H7 (cell line): Measurements from ENCODE around the gene IRF6. TPM values are rescaled to one million over a fixed set of nuclear protein-coding genes. Genes with fewer than 3 reads are reported as not detected.

Experiments used
- DNase-seq: peaks from one replicate; pipeline ENCODE4 v3.0.0; 2012
- H3K27me3 ChIP-seq: 2 replicates; pipeline ENCODE4 v1.6.0; 2011; ENCODE audit warnings: mild to moderate bottlenecking, low read length; ENCODE audit not compliant: control insufficient read depth, insufficient read depth
- H3K36me3 ChIP-seq: replicated peaks from 2 replicates; pipeline ENCODE4 v1.5.1; 2011; ENCODE audit warnings: low read length; ENCODE audit not compliant: control insufficient read depth, insufficient read depth
- H3K4me3 ChIP-seq: 2 replicates; pipeline ENCODE4 v1.5.1; 2011; ENCODE audit warnings: low read depth, mild to moderate bottlenecking, control low read depth, low read length, moderate library complexity; ENCODE audit not compliant: insufficient read depth
- total RNA-seq: library from RNA; depleted of rRNA; stranded (reverse); fragments of >200 nt; shearing (Covaris generic); gene quantifications from 2 replicates; pipeline ENCODE4 v1.2.3, GENCODE V29; 2014

Gene IRF6
- total RNA-seq, 1 experiment from 2014 or later: 2.3 TPM

- peaks cover 14% of the 10 kb centered on the region; the same call in 1 of the 2 replicates for H3K27me3 ChIP-seq
These were observed 16.7 kb downstream of the IRF6 start for GRCh38 chr1:209789245-209789644.

GRCh38 chr1:209787551-209787950 is 18.4 kb downstream of the IRF6 start:
- no peak for DNase-seq
- H3K36me3 ChIP-seq: peaks cover 8% of the 10 kb centered on the region
- no peak overlapping the region for H3K4me3 ChIP-seq
- H3K27me3 ChIP-seq: peaks cover 10% of the 10 kb centered on the region; the same call in 1 of the 2 replicates

More at GRCh38 chr1:209789245-209789644, 16.7 kb downstream of the IRF6 start:
- no peak overlapping the region for H3K4me3 ChIP-seq
- no peak for DNase-seq
- H3K36me3 ChIP-seq: peaks cover 8% of the 10 kb centered on the region

GRCh38 chr1:209786146-209786545 is 19.8 kb downstream of the IRF6 start:
- no peak overlapping the region for H3K4me3 ChIP-seq
- no peak for DNase-seq
- peaks cover 7% of the 10 kb centered on the region; the same call in 1 of the 2 replicates for H3K27me3 ChIP-seq
- H3K36me3 ChIP-seq: peaks cover 7% of the 10 kb centered on the region

GRCh38 chr1:209785592-209785991 is 20.4 kb downstream of the IRF6 start:
- DNase-seq: no peak
- Histone ChIP-seq H3K36me3 (peaks cover 6% of the 10 kb centered on the region), H3K4me3 (no peak overlapping the region), H3K27me3 (peaks cover 7% of the 10 kb centered on the region; the same call in 1 of the 2 replicates)

GRCh38 chr1:209784265-209785169 is 21.4 kb downstream of the IRF6 start, which contains the start of gene C1orf74:
Gene C1orf74, minus strand, starts transcription at chr1:209784559. Its CDS starts 925 bp downstream, at chr1:209783634.
- H3K4me3 ChIP-seq: peak within 1 kb of the TSS; percentile 58
- peaks cover 7% of the 10 kb centered on the region; the same call in 1 of the 2 replicates for H3K27me3 ChIP-seq
- H3K36me3 ChIP-seq: peaks cover 4% of the 10 kb centered on the region
- DNase-seq: peak; percentile 98

GRCh38 chr1:209783386-209783785 is 22.6 kb downstream of the IRF6 start:
- Histone ChIP-seq H3K4me3 (no peak overlapping the region), H3K36me3 (no peaks in the 10 kb centered on the region; the same call in 1 of the 2 replicates), H3K27me3 (peaks cover 6% of the 10 kb centered on the region; the same call in 1 of the 2 replicates)
- DNase-seq: no peak

GRCh38 chr1:209780268-209780667 is 25.7 kb downstream of the IRF6 start:
- no peak overlapping the region for H3K4me3 ChIP-seq
- no peak for DNase-seq
- no peaks in the 10 kb centered on the region for H3K36me3 ChIP-seq
- H3K27me3 ChIP-seq: no peaks in the 10 kb centered on the region; the same call in 1 of the 2 replicates

GRCh38 chr1:209778102-209778501 is 27.8 kb downstream of the IRF6 start:
- H3K4me3 ChIP-seq: no peak overlapping the region
- DNase-seq: no peak
- H3K36me3 ChIP-seq: no peaks in the 10 kb centered on the region
- no peaks in the 10 kb centered on the region; the same call in 1 of the 2 replicates for H3K27me3 ChIP-seq

GRCh38 chr1:209777587-209777986 is 28.4 kb downstream of the IRF6 start:
- DNase-seq: no peak
- Histone ChIP-seq H3K27me3 (no peaks in the 10 kb centered on the region; the same call in 1 of the 2 replicates), H3K4me3 (no peak overlapping the region), H3K36me3 (no peaks in the 10 kb centered on the region)

GRCh38 chr1:209775678-209776077 is 30.3 kb downstream of the IRF6 start:
- no peaks in the 10 kb centered on the region for H3K36me3 ChIP-seq
- H3K4me3 ChIP-seq: no peak overlapping the region
- DNase-seq: no peak
- H3K27me3 ChIP-seq: no peaks in the 10 kb centered on the region; the same call in 1 of the 2 replicates

- no peaks in the 10 kb centered on the region for H3K36me3 ChIP-seq
- no peak overlapping the region for H3K4me3 ChIP-seq
- no peak for DNase-seq
- no peaks in the 10 kb centered on the region; the same call in 1 of the 2 replicates for H3K27me3 ChIP-seq
These were observed 31.4 kb downstream of the IRF6 start for GRCh38 chr1:209774592-209774991.

- H3K36me3 ChIP-seq: no peaks in the 10 kb centered on the region
- no peak for DNase-seq
These were observed 33.8 kb downstream of the IRF6 start for GRCh38 chr1:209772126-209772525.

GRCh38 chr1:209770636-209771415 is 35.1 kb downstream of the IRF6 start:
- Histone ChIP-seq H3K36me3 (no peaks in the 10 kb centered on the region), H3K4me3 (no peak overlapping the region), H3K27me3 (no peaks in the 10 kb centered on the region; the same call in 1 of the 2 replicates)
- no peak for DNase-seq

More at GRCh38 chr1:209772126-209772525, 33.8 kb downstream of the IRF6 start:
- no peak overlapping the region for H3K4me3 ChIP-seq
- no peaks in the 10 kb centered on the region; the same call in 1 of the 2 replicates for H3K27me3 ChIP-seq

GRCh38 chr1:209769971-209770370 is 36.0 kb downstream of the IRF6 start:
- H3K36me3 ChIP-seq: no peaks in the 10 kb centered on the region
- no peak overlapping the region for H3K4me3 ChIP-seq
- no peaks in the 10 kb centered on the region; the same call in 1 of the 2 replicates for H3K27me3 ChIP-seq
- no peak for DNase-seq
